ENCODE measurements around the gene DACT1.

The DACT1 gene

DNA sequence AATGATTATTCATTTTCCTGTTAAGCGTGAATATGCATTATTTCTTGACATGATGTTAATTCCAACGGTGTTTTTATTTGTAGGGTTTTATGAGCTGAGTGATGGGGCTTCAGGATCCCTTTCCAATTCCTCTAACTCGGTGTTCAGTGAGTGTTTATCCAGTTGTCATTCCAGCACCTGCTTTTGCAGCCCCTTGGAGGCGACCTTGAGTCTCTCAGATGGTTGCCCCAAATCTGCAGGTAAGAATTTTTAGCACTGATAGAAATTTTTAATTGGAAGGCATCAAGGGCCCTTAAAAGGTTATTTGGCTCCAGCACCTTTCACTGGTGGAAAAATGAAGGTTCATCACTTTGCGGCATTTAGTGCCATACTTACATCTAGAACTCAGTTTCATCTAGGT lies 3.7 kb downstream of the DACT1 start:
- no peaks in the 10 kb centered on the region for H3K4me1 ChIP-seq (ENCODE audit: low read length)
- H4K20me1 ChIP-seq (ENCODE audit: insufficient read depth, low read length) = no peaks in the 10 kb centered on the region
- H3K79me2 ChIP-seq (ENCODE audit: low read length) = no peaks in the 10 kb centered on the region
- H3K4me3 ChIP-seq (ENCODE audit: low read length) = no peak overlapping the region
- DNase-seq = no peak
- H3K36me3 ChIP-seq (replicated peaks; ENCODE audit: insufficient read depth, low read length) = no peaks in the 10 kb centered on the region
- no peaks in the 10 kb centered on the region for H3F3A ChIP-seq (ENCODE audit: insufficient read depth, low read length)
- TF ChIP-seq EZH2phosphoT487 (IDR thresholded peaks at IDR 0.05; ENCODE audit: low read length) (no peak), EZH2 (optimal IDR thresholded peaks at IDR 0.05; ENCODE audit: low read depth, low read length) (no peak)
- TF ChIP-seq, protein P1, sequence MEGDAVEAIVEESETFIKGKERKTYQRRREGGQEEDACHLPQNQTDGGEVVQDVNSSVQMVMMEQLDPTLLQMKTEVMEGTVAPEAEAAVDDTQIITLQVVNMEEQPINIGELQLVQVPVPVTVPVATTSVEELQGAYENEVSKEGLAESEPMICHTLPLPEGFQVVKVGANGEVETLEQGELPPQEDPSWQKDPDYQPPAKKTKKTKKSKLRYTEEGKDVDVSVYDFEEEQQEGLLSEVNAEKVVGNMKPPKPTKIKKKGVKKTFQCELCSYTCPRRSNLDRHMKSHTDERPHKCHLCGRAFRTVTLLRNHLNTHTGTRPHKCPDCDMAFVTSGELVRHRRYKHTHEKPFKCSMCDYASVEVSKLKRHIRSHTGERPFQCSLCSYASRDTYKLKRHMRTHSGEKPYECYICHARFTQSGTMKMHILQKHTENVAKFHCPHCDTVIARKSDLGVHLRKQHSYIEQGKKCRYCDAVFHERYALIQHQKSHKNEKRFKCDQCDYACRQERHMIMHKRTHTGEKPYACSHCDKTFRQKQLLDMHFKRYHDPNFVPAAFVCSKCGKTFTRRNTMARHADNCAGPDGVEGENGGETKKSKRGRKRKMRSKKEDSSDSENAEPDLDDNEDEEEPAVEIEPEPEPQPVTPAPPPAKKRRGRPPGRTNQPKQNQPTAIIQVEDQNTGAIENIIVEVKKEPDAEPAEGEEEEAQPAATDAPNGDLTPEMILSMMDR (IDR thresholded peaks at IDR 0.05; ENCODE audit: low read length) = no peak
- no peaks in the 10 kb centered on the region for H3K9me2 ChIP-seq (replicated peaks; ENCODE audit: insufficient read depth, low read length)
- H3K9me3 ChIP-seq (replicated peaks; ENCODE audit: insufficient read depth, low read length) = no peaks in the 10 kb centered on the region
- no peak overlapping the region for H2AFZ ChIP-seq (ENCODE audit: low read length)
- no peaks in the 10 kb centered on the region for H3K27me3 ChIP-seq (replicated peaks; ENCODE audit: insufficient read depth, low read length)
- no peak overlapping the region for H3K9ac ChIP-seq (ENCODE audit: low read length)
- no peak overlapping the region for H3K27ac ChIP-seq (ENCODE audit: low read length)
- no peak overlapping the region for H3K4me2 ChIP-seq (ENCODE audit: low read depth, low read length)

DNA sequence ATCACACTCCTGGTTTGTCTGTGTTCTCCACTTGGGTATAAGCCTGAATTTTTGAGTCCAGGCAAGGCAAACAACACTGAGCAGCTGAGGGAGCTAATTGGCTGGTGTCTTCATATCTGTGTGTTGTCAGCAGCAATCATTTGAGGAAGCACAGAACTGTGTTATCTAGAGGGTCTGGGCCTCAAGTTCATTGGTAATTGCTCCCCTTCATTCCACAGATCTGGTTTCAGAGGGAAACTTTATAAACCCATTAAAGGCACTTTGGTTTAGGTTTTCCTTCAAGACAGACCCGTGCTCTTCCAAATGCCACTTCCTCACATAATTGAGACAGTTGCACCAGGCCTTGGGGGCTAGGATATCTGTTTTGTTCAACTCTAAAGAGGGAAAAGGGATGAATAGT lies 5.6 kb downstream of the DACT1 start:
- Histone ChIP-seq H3F3A (ENCODE audit: insufficient read depth, low read length) (no peaks in the 10 kb centered on the region), H3K4me3 (ENCODE audit: low read length) (no peak overlapping the region), H3K27ac (ENCODE audit: low read length) (no peak overlapping the region), H3K9ac (ENCODE audit: low read length) (no peak overlapping the region), H3K36me3 (replicated peaks; ENCODE audit: insufficient read depth, low read length) (no peaks in the 10 kb centered on the region), H3K79me2 (ENCODE audit: low read length) (no peaks in the 10 kb centered on the region), H2AFZ (ENCODE audit: low read length) (no peak overlapping the region), H4K20me1 (ENCODE audit: insufficient read depth, low read length) (no peaks in the 10 kb centered on the region), H3K9me3 (replicated peaks; ENCODE audit: insufficient read depth, low read length) (no peaks in the 10 kb centered on the region), H3K9me2 (replicated peaks; ENCODE audit: insufficient read depth, low read length) (no peaks in the 10 kb centered on the region), H3K4me1 (ENCODE audit: low read length) (no peaks in the 10 kb centered on the region), H3K4me2 (ENCODE audit: low read depth, low read length) (no peak overlapping the region), H3K27me3 (replicated peaks; ENCODE audit: insufficient read depth, low read length) (no peaks in the 10 kb centered on the region)
- no peak for DNase-seq
- TF ChIP-seq EZH2phosphoT487 (IDR thresholded peaks at IDR 0.05; ENCODE audit: low read length) (no peak), EZH2 (optimal IDR thresholded peaks at IDR 0.05; ENCODE audit: low read depth, low read length) (no peak)
- TF ChIP-seq, protein P1 (IDR thresholded peaks at IDR 0.05; ENCODE audit: low read length) = no peak

DNA sequence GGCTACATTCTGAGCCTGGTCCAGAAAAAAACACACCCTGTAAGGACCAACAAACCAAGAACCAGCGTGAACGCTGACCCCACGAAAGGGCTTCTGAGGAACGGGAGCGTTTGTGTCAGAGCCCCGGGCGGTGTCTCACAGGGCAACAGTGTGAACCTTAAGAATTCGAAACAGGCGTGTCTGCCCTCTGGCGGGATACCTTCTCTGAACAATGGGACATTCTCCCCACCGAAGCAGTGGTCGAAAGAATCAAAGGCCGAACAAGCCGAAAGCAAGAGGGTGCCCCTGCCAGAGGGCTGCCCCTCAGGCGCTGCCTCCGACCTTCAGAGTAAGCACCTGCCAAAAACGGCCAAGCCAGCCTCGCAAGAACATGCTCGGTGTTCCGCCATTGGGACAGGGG lies 7.9 kb downstream of the DACT1 start:
- Histone ChIP-seq H3K4me3 (ENCODE audit: low read length) (no peak overlapping the region), H2AFZ (ENCODE audit: low read length) (no peak overlapping the region), H3K27ac (ENCODE audit: low read length) (no peak overlapping the region), H3K79me2 (ENCODE audit: low read length) (no peaks in the 10 kb centered on the region), H3K27me3 (replicated peaks; ENCODE audit: insufficient read depth, low read length) (no peaks in the 10 kb centered on the region), H3K4me1 (ENCODE audit: low read length) (no peaks in the 10 kb centered on the region), H3K9ac (ENCODE audit: low read length) (no peak overlapping the region), H3K4me2 (ENCODE audit: low read depth, low read length) (no peak overlapping the region), H3K9me2 (replicated peaks; ENCODE audit: insufficient read depth, low read length) (no peaks in the 10 kb centered on the region), H3K36me3 (replicated peaks; ENCODE audit: insufficient read depth, low read length) (no peaks in the 10 kb centered on the region), H4K20me1 (ENCODE audit: insufficient read depth, low read length) (no peaks in the 10 kb centered on the region), H3F3A (ENCODE audit: insufficient read depth, low read length) (no peaks in the 10 kb centered on the region), H3K9me3 (replicated peaks; ENCODE audit: insufficient read depth, low read length) (no peaks in the 10 kb centered on the region)
- no peak for TF ChIP-seq EZH2 (optimal IDR thresholded peaks at IDR 0.05; ENCODE audit: low read depth, low read length)
- no peak for TF ChIP-seq EZH2phosphoT487 (IDR thresholded peaks at IDR 0.05; ENCODE audit: low read length)
- TF ChIP-seq, protein P1 (IDR thresholded peaks at IDR 0.05; ENCODE audit: low read length) = no peak
- DNase-seq = no peak
